Liver (tissue), 9 donors: ENCODE data around the gene TLN1. TPM values are rescaled to one million over a fixed set of nuclear protein-coding genes. Genes with fewer than 3 reads are reported as not detected.

Experiments
- DNase-seq: peaks from one replicate; pipeline ENCODE4 v3.0.0-alpha.2; 2017; ENCODE audit warnings: low spot score
- H3K27ac ChIP-seq, 2 donors: one replicate each; pipeline ENCODE4 v1.7.0; 2013; ENCODE audit warnings: inconsistent platforms in 2 of 2, low read length in 2 of 2, control low read depth in 1 of 2, low read depth in 1 of 2, mild to moderate bottlenecking in 1 of 2
- H3K27me3 ChIP-seq, 4 donors: one replicate each; pipeline versions ENCODE4 v1.6.1 to v1.7.0; 2013; ENCODE audit warnings: low read length in 3 of 4, inconsistent platforms in 1 of 4, mild to moderate bottlenecking in 1 of 4, moderate library complexity in 1 of 4; ENCODE audit not compliant: control insufficient read depth in 4 of 4, insufficient read depth in 4 of 4
- H3K36me3 ChIP-seq, 4 donors: one replicate each; pipeline versions ENCODE4 v1.6.1 to v1.7.0; 2013; ENCODE audit warnings: low read length in 3 of 4, mild to moderate bottlenecking in 3 of 4, low read depth in 1 of 4, moderate library complexity in 1 of 4; ENCODE audit not compliant: control insufficient read depth in 4 of 4, insufficient read depth in 3 of 4
- H3K4me1 ChIP-seq, 4 donors: one replicate each; pipeline versions ENCODE4 v1.6.1 to v1.7.0; 2013; ENCODE audit warnings: low read length in 3 of 4, mild to moderate bottlenecking in 3 of 4, moderate library complexity in 1 of 4; ENCODE audit not compliant: control insufficient read depth in 4 of 4, insufficient read depth in 4 of 4
- H3K4me3 ChIP-seq, 3 donors: one replicate each; pipeline versions ENCODE4 v1.6.1 to v1.7.0; 2013; ENCODE audit warnings: low read length in 3 of 3, control low read depth in 1 of 3, low read depth in 1 of 3, mild to moderate bottlenecking in 1 of 3
- H3K9ac ChIP-seq, 2 donors: one replicate each; pipeline ENCODE4 v1.7.0; 2013; ENCODE audit warnings: low read length in 2 of 2, mild to moderate bottlenecking in 2 of 2, moderate library complexity in 2 of 2, control low read depth in 1 of 2, low read depth in 1 of 2
- H3K9me3 ChIP-seq, 4 donors: one replicate each; pipeline versions ENCODE4 v1.6.1 to v1.7.0; 2013; ENCODE audit warnings: low read length in 3 of 4; ENCODE audit not compliant: control insufficient read depth in 4 of 4
- ATF3 ChIP-seq: IDR thresholded peaks from 2 replicates; pipeline ENCODE4 v1.6.1; 2016; ENCODE audit warnings: antibody characterized with exemption
- CTCF ChIP-seq: fragments of 150-350 bp; IDR thresholded peaks from 2 replicates; pipeline ENCODE4 v1.5.1; 2017; ENCODE audit warnings: improper control_type of control experiment, low read depth, low read length; ENCODE audit not compliant: missing input control
- EGR1 ChIP-seq, 2 donors: IDR thresholded peaks; 2 replicates each; pipeline ENCODE4 v1.6.1; 2016 to 2018; ENCODE audit warnings: antibody characterized with exemption in 2 of 2, low read depth in 2 of 2
- FOXA1 ChIP-seq: IDR thresholded peaks from 2 replicates; pipeline ENCODE4 v1.6.1; 2016; ENCODE audit warnings: antibody characterized with exemption
- FOXA2 ChIP-seq: IDR thresholded peaks from 2 replicates; pipeline ENCODE4 v1.6.1; 2016; ENCODE audit warnings: antibody characterized with exemption
- HNF4A ChIP-seq, 2 donors: conservative IDR thresholded peaks; 2 replicates each; pipeline ENCODE4 v1.6.1; 2016; ENCODE audit warnings: antibody characterized with exemption in 2 of 2, mild to moderate bottlenecking in 2 of 2
- JUND ChIP-seq, 2 donors: IDR thresholded peaks; 2 replicates each; pipeline ENCODE4 v1.6.1; 2016; ENCODE audit warnings: antibody characterized with exemption in 2 of 2
- MAX ChIP-seq: IDR thresholded peaks from 2 replicates; pipeline ENCODE4 v1.6.1; 2016; ENCODE audit warnings: antibody characterized with exemption
- NR2F2 ChIP-seq: IDR thresholded peaks from 2 replicates; pipeline ENCODE4 v1.6.1; 2016; ENCODE audit warnings: antibody characterized with exemption
- RAD21 ChIP-seq, 2 donors: IDR thresholded peaks; 2 replicates each; pipeline ENCODE4 v1.6.1; 2016; ENCODE audit warnings: antibody characterized with exemption in 2 of 2, mild to moderate bottlenecking in 2 of 2
- RXRA ChIP-seq, 2 donors: IDR thresholded peaks; 2 replicates each; pipeline ENCODE4 v1.6.1; 2017 to 2018; ENCODE audit warnings: antibody characterized with exemption in 2 of 2, mild to moderate bottlenecking in 1 of 2
- SP1 ChIP-seq: IDR thresholded peaks from 2 replicates; pipeline ENCODE4 v1.6.1; 2018; ENCODE audit warnings: antibody characterized with exemption, mild to moderate bottlenecking
- TAF1 ChIP-seq: conservative IDR thresholded peaks from 2 replicates; pipeline ENCODE4 v1.6.1; 2016; ENCODE audit warnings: antibody characterized with exemption, mild to moderate bottlenecking
- whole genome bisulfite sequencing: extraction: QIAGEN DNeasy Blood & Tissue Kit; methylation state at CpG from one replicate; pipeline ENCODE4 v1.1.7; 2013; 5-methylcytosine and 5-hydroxymethylcytosine counted together
- polyA plus RNA-seq, 2 donors: library from polyadenylated mRNA; stranded (reverse) in 1 of 2; unstranded in 1 of 2; fragments of 200-250 nt in 1 of 2; fragments of >200 nt in 1 of 2; fragmentation: Nextera tagmentation in 1 of 2; extraction: Ambion mirVana in 1 of 2; gene quantifications; one replicate each; pipeline versions ENCODE4 v1.2.1 to v1.2.3, GENCODE V29; 2013 to 2015
- total RNA-seq, 2 donors: library from RNA; depleted of rRNA; stranded (reverse); fragments of >200 nt; gene quantifications; one replicate each; pipeline ENCODE4 v1.2.3, GENCODE V29; 2014
- donor health status: healthy.
- donor health status: healthy.
- donor health status: healthy.
- donor health status: healthy.
- donor health status: healthy.

TLN1 gene
- total and polyA plus RNA-seq, 4 donors = 24.5 to 184 (median 125) TPM

- H3K9ac ChIP-seq = no peak overlapping the region
- no peak overlapping the region for H3K4me3 ChIP-seq
- H3K36me3 ChIP-seq = peaks cover 32 to 70% (median 60%) of the 10 kb centered on the region in 4 donors
- H3K4me1 ChIP-seq = no peaks in the 10 kb centered on the region
- 96% methylated on average over 5 of the region's 5 CpGs for WGBS
- DNase-seq = no peak
- no peak for TF ChIP-seq JUND (IDR thresholded peaks at IDR 0.05)
- no peak overlapping the region for H3K27ac ChIP-seq
- no peaks in the 10 kb centered on the region for H3K27me3 ChIP-seq
- no peaks in the 10 kb centered on the region for H3K9me3 ChIP-seq
Measured at GRCh38 chr9:35698231-35698630, 33.8 kb downstream of the TLN1 start.

- Histone ChIP-seq H3K4me3 (no peak overlapping the region), H3K9ac (no peak overlapping the region), H3K4me1 (no peaks in the 10 kb centered on the region), H3K27ac (no peak overlapping the region), H3K36me3 (peaks cover 30 to 63% (median 53%) of the 10 kb centered on the region in 4 donors), H3K9me3 (no peaks in the 10 kb centered on the region), H3K27me3 (no peaks in the 10 kb centered on the region)
- WGBS = 91% methylated on average over 14 of the region's 14 CpGs
- DNase-seq = no peak
- TF ChIP-seq TAF1 (no peak), SP1 (no peak), CTCF (no peak), RXRA (IDR thresholded peaks at IDR 0.05) (no peak), EGR1 (IDR thresholded peaks at IDR 0.05; ENCODE audit: low read depth in 2 of 2) (no peak), FOXA1 (no peak), HNF4A (conservative IDR thresholded peaks at IDR 0.05) (no peak), ATF3 (no peak), JUND (IDR thresholded peaks at IDR 0.05) (no peak), NR2F2 (no peak), MAX (no peak)
Measured at GRCh38 chr9:35697486-35697885, 34.5 kb downstream of the TLN1 start.

GRCh38 chr9:35696520-35697215 lies 35.3 kb downstream of the TLN1 start:
- no peaks in the 10 kb centered on the region for H3K27me3 ChIP-seq
- TF ChIP-seq CTCF (peak; percentile 85), RAD21 (IDR thresholded peaks at IDR 0.05) (peak; percentile 72 to 85), FOXA2 (no peak), RXRA (IDR thresholded peaks at IDR 0.05) (peak in 1 of 2 donors; percentile 8)
- peaks cover 30 to 56% (median 47%) of the 10 kb centered on the region in 4 donors for H3K36me3 ChIP-seq
- DNase-seq = peak; percentile 67
- no peaks in the 10 kb centered on the region for H3K9me3 ChIP-seq
- no peak overlapping the region for H3K4me3 ChIP-seq
- H3K9ac ChIP-seq = no peak overlapping the region
- H3K4me1 ChIP-seq = no peaks in the 10 kb centered on the region
- H3K27ac ChIP-seq = no peak overlapping the region
- WGBS = 53% methylated on average over 9 of the region's 9 CpGs
